Liver (tissue), 9 donors: ENCODE results near the gene CAMK1D. TPM values are rescaled to one million over a fixed set of nuclear protein-coding genes. Genes with fewer than 3 reads are reported as not detected.

Source experiments
- DNase-seq: peaks from one replicate; pipeline ENCODE4 v3.0.0-alpha.2; 2017; ENCODE audit warnings: low spot score
- H3K27ac ChIP-seq, 2 donors: one replicate each; pipeline ENCODE4 v1.7.0; 2013; ENCODE audit warnings: inconsistent platforms in 2 of 2, low read length in 2 of 2, control low read depth in 1 of 2, low read depth in 1 of 2, mild to moderate bottlenecking in 1 of 2
- H3K27me3 ChIP-seq, 4 donors: one replicate each; pipeline versions ENCODE4 v1.6.1 to v1.7.0; 2013; ENCODE audit warnings: low read length in 3 of 4, inconsistent platforms in 1 of 4, mild to moderate bottlenecking in 1 of 4, moderate library complexity in 1 of 4; ENCODE audit not compliant: control insufficient read depth in 4 of 4, insufficient read depth in 4 of 4
- H3K36me3 ChIP-seq, 4 donors: one replicate each; pipeline versions ENCODE4 v1.6.1 to v1.7.0; 2013; ENCODE audit warnings: low read length in 3 of 4, mild to moderate bottlenecking in 3 of 4, low read depth in 1 of 4, moderate library complexity in 1 of 4; ENCODE audit not compliant: control insufficient read depth in 4 of 4, insufficient read depth in 3 of 4
- H3K4me1 ChIP-seq, 4 donors: one replicate each; pipeline versions ENCODE4 v1.6.1 to v1.7.0; 2013; ENCODE audit warnings: low read length in 3 of 4, mild to moderate bottlenecking in 3 of 4, moderate library complexity in 1 of 4; ENCODE audit not compliant: control insufficient read depth in 4 of 4, insufficient read depth in 4 of 4
- H3K4me3 ChIP-seq, 3 donors: one replicate each; pipeline versions ENCODE4 v1.6.1 to v1.7.0; 2013; ENCODE audit warnings: low read length in 3 of 3, control low read depth in 1 of 3, low read depth in 1 of 3, mild to moderate bottlenecking in 1 of 3
- H3K9ac ChIP-seq, 2 donors: one replicate each; pipeline ENCODE4 v1.7.0; 2013; ENCODE audit warnings: low read length in 2 of 2, mild to moderate bottlenecking in 2 of 2, moderate library complexity in 2 of 2, control low read depth in 1 of 2, low read depth in 1 of 2
- H3K9me3 ChIP-seq, 4 donors: one replicate each; pipeline versions ENCODE4 v1.6.1 to v1.7.0; 2013; ENCODE audit warnings: low read length in 3 of 4; ENCODE audit not compliant: control insufficient read depth in 4 of 4
- ATF3 ChIP-seq: IDR thresholded peaks from 2 replicates; pipeline ENCODE4 v1.6.1; 2016; ENCODE audit warnings: antibody characterized with exemption
- EGR1 ChIP-seq, 2 donors: IDR thresholded peaks; 2 replicates each; pipeline ENCODE4 v1.6.1; 2016 to 2018; ENCODE audit warnings: antibody characterized with exemption in 2 of 2, low read depth in 2 of 2
- FOXA1 ChIP-seq: IDR thresholded peaks from 2 replicates; pipeline ENCODE4 v1.6.1; 2016; ENCODE audit warnings: antibody characterized with exemption
- FOXA2 ChIP-seq: IDR thresholded peaks from 2 replicates; pipeline ENCODE4 v1.6.1; 2016; ENCODE audit warnings: antibody characterized with exemption
- GABPA ChIP-seq, 2 donors: IDR thresholded peaks in 1 of 2; conservative IDR thresholded peaks in 1 of 2; 2 replicates each; pipeline ENCODE4 v1.6.1; 2016; ENCODE audit warnings: antibody characterized with exemption in 2 of 2, mild to moderate bottlenecking in 1 of 2, moderate library complexity in 1 of 2
- HNF4A ChIP-seq, 2 donors: conservative IDR thresholded peaks; 2 replicates each; pipeline ENCODE4 v1.6.1; 2016; ENCODE audit warnings: antibody characterized with exemption in 2 of 2, mild to moderate bottlenecking in 2 of 2
- JUND ChIP-seq, 2 donors: IDR thresholded peaks; 2 replicates each; pipeline ENCODE4 v1.6.1; 2016; ENCODE audit warnings: antibody characterized with exemption in 2 of 2
- MAX ChIP-seq: IDR thresholded peaks from 2 replicates; pipeline ENCODE4 v1.6.1; 2016; ENCODE audit warnings: antibody characterized with exemption
- NR2F2 ChIP-seq: IDR thresholded peaks from 2 replicates; pipeline ENCODE4 v1.6.1; 2016; ENCODE audit warnings: antibody characterized with exemption
- RAD21 ChIP-seq, 2 donors: IDR thresholded peaks; 2 replicates each; pipeline ENCODE4 v1.6.1; 2016; ENCODE audit warnings: antibody characterized with exemption in 2 of 2, mild to moderate bottlenecking in 2 of 2
- REST ChIP-seq: IDR thresholded peaks from 2 replicates; pipeline ENCODE4 v1.6.1; 2016; ENCODE audit warnings: antibody characterized with exemption, mild to moderate bottlenecking
- SP1 ChIP-seq: IDR thresholded peaks from 2 replicates; pipeline ENCODE4 v1.6.1; 2018; ENCODE audit warnings: antibody characterized with exemption, mild to moderate bottlenecking
- TAF1 ChIP-seq: conservative IDR thresholded peaks from 2 replicates; pipeline ENCODE4 v1.6.1; 2016; ENCODE audit warnings: antibody characterized with exemption, mild to moderate bottlenecking
- YY1 ChIP-seq: IDR thresholded peaks from 2 replicates; pipeline ENCODE4 v1.6.1; 2016; ENCODE audit warnings: antibody characterized with exemption, mild to moderate bottlenecking
- WGBS: extraction: QIAGEN DNeasy Blood & Tissue Kit; methylation state at CpG from one replicate; pipeline ENCODE4 v1.1.7; 2013; 5-methylcytosine and 5-hydroxymethylcytosine counted together
- polyA plus RNA-seq, 2 donors: library from polyadenylated mRNA; stranded (reverse) in 1 of 2; unstranded in 1 of 2; fragments of 200-250 nt in 1 of 2; fragments of >200 nt in 1 of 2; fragmentation: Nextera tagmentation in 1 of 2; extraction: Ambion mirVana in 1 of 2; gene quantifications; one replicate each; pipeline versions ENCODE4 v1.2.1 to v1.2.3, GENCODE V29; 2013 to 2015
- total RNA-seq, 2 donors: library from RNA; depleted of rRNA; stranded (reverse); fragments of >200 nt; gene quantifications; one replicate each; pipeline ENCODE4 v1.2.3, GENCODE V29; 2014
- donor health status: healthy.
- donor health status: healthy.
- donor health status: healthy.
- donor health status: healthy.
- donor health status: healthy.

Gene CAMK1D
- total and polyA plus RNA-seq, 4 donors, result 2.7 to 10.1 (median 4.2) TPM

GRCh38 chr10:12572281-12572680 is 222.9 kb downstream of the CAMK1D start:
- no peak overlapping the region for H3K27ac ChIP-seq
- H3K9ac ChIP-seq, result no peak overlapping the region
- no peak for DNase-seq
- TF ChIP-seq GABPA (IDR thresholded peaks at IDR 0.05 in 1 of 2, conservative IDR thresholded peaks at IDR 0.05 in 1 of 2) (no peak), NR2F2 (no peak), EGR1 (IDR thresholded peaks at IDR 0.05; ENCODE audit: low read depth in 2 of 2) (no peak), YY1 (no peak), RAD21 (IDR thresholded peaks at IDR 0.05) (no peak), JUND (IDR thresholded peaks at IDR 0.05) (no peak), SP1 (no peak), FOXA2 (no peak), MAX (no peak), TAF1 (no peak), REST (no peak), FOXA1 (no peak), ATF3 (no peak)
- H3K36me3 ChIP-seq, result no peaks in the 10 kb centered on the region
- H3K4me1 ChIP-seq, result no peaks in the 10 kb centered on the region
- no peaks in the 10 kb centered on the region for H3K27me3 ChIP-seq
- no peaks in the 10 kb centered on the region for H3K9me3 ChIP-seq
- WGBS, result 90% methylated on average over 3 of the region's 3 CpGs
- H3K4me3 ChIP-seq, result no peak overlapping the region

GRCh38 chr10:12577610-12578009 is 228.3 kb downstream of the CAMK1D start:
- peaks cover 0 to 7% (median 3%) of the 10 kb centered on the region in 4 donors for H3K4me1 ChIP-seq
- H3K9ac ChIP-seq, result no peak overlapping the region
- H3K4me3 ChIP-seq, result no peak overlapping the region
- no peaks in the 10 kb centered on the region for H3K27me3 ChIP-seq
- H3K36me3 ChIP-seq, result no peaks in the 10 kb centered on the region
- WGBS, result 95% methylated on average over 7 of the region's 7 CpGs
- H3K27ac ChIP-seq, result no peak overlapping the region
- no peak for TF ChIP-seq FOXA1
- H3K9me3 ChIP-seq, result no peaks in the 10 kb centered on the region
- no peak for DNase-seq

GRCh38 chr10:12579954-12580858 is 230.9 kb downstream of the CAMK1D start:
- WGBS, result 57% methylated on average over 7 of the region's 7 CpGs
- Histone ChIP-seq H3K36me3 (no peaks in the 10 kb centered on the region), H3K9ac (peak overlapping the region in 1 of 2 donors; percentile 57), H3K27ac (peak overlapping the region in 1 of 2 donors; percentile 46), H3K9me3 (no peaks in the 10 kb centered on the region), H3K27me3 (no peaks in the 10 kb centered on the region), H3K4me3 (no peak overlapping the region), H3K4me1 (peaks cover 0 to 7% (median 3%) of the 10 kb centered on the region in 4 donors)
- TF ChIP-seq SP1, result peak; percentile 32
- peak; percentile 13 to 37 for TF ChIP-seq HNF4A (conservative IDR thresholded peaks at IDR 0.05)
- no peak for TF ChIP-seq NR2F2
- peak; percentile 16 to 32 for TF ChIP-seq RAD21 (IDR thresholded peaks at IDR 0.05)
- no peak for DNase-seq
